Lower leg skin (tissue), 4 donors: ENCODE data around the gene ORC3. TPM values are rescaled to one million over a fixed set of nuclear protein-coding genes. Genes with fewer than 3 reads are reported as not detected.

Source experiments
- DNase-seq, 2 donors: peaks; one replicate each; pipeline ENCODE4 v3.0.0-alpha.2; 2019; ENCODE audit warnings: low spot score in 2 of 2
- H3K4me3 ChIP-seq: fragments of 200-600 bp; sonication (generic); 2 replicates; pipeline ENCODE4 v1.5.1; 2017; ENCODE audit warnings: mild to moderate bottlenecking, low read depth; ENCODE audit not compliant: poor library complexity, severe bottlenecking
- CTCF ChIP-seq, 3 donors: fragments of 450-650 bp; IDR thresholded peaks; one replicate each; pipeline ENCODE4 v1.5.1; 2016; ENCODE audit warnings: antibody characterized with exemption in 3 of 3, mild to moderate bottlenecking in 3 of 3, moderate library complexity in 2 of 3
- POLR2A ChIP-seq, 2 donors: fragments of 450-650 bp; IDR thresholded peaks; one replicate each; pipeline ENCODE4 v1.6.1; 2016 to 2017; ENCODE audit warnings: antibody characterized with exemption in 2 of 2, mild to moderate bottlenecking in 1 of 2, moderate library complexity in 1 of 2
- WGBS, 2 donors: methylation state at CpG; one replicate each; pipeline ENCODE4 v1.1.5; 2018; 5-methylcytosine and 5-hydroxymethylcytosine counted together
- intact Hi-C: fragments of 100-400 bp; cut with DNase I; formaldehyde crosslinking; loops from one replicate; pipeline ENCODE4 v1.15.0; 2023; ENCODE audit warnings: low total_unique reads
- total RNA-seq, 4 donors: library from RNA; depleted of rRNA; stranded (reverse); fragments of >200 nt; gene quantifications; one replicate each; pipeline ENCODE4 v1.1.0, GENCODE V29; 2016

ORC3 gene
- total RNA-seq, result 10 to 100 TPM in 3 of 4 donors, 1 to 10 TPM in 1; 9.9 to 19.1 (median 12.7) TPM

GRCh38 chr6:87589693-87590416, at the start of gene ORC3, which contains the start of gene RARS2:
ORC3 (plus strand) TSS chr6:87590135; CDS start chr6:87590169, 34 bp downstream.
RARS2 (minus strand) TSS chr6:87589987; CDS start chr6:87589957, 30 bp downstream.
- peak within 1 kb of the TSS; percentile 72 for H3K4me3 ChIP-seq
- DNase-seq, result peak; percentile 95 to 99
- TF ChIP-seq POLR2A (IDR thresholded peaks at IDR 0.05), result peak in 1 of 2 donors; percentile 76
- no peak for TF ChIP-seq CTCF (IDR thresholded peaks at IDR 0.05)
- intact Hi-C loops, result no loop called here
- WGBS, 2 donors, result 1% methylated on average over 17 to 37 of the region's 49 CpGs

GRCh38 chr6:87540539-87540938, 49.4 kb upstream of the ORC3 start:
- no peak for DNase-seq
- 75 to 86% methylated on average over 4 of the region's 4 CpGs for WGBS, 2 donors
- intact Hi-C loops, result no loop called here
- TF ChIP-seq POLR2A (IDR thresholded peaks at IDR 0.05) (no peak), CTCF (IDR thresholded peaks at IDR 0.05) (no peak)
- no peak overlapping the region for H3K4me3 ChIP-seq

- intact Hi-C loops, result no loop called here
- DNase-seq, result no peak
- H3K4me3 ChIP-seq, result no peak overlapping the region
- 93 to 95% methylated on average over 1 of the region's 1 CpG for WGBS, 2 donors
- TF ChIP-seq POLR2A (IDR thresholded peaks at IDR 0.05) (no peak), CTCF (IDR thresholded peaks at IDR 0.05) (no peak)
Measured at GRCh38 chr6:87541041-87541440, 48.9 kb upstream of the ORC3 start.

GRCh38 chr6:87541744-87542143, 48.2 kb upstream of the ORC3 start:
- WGBS, 2 donors, result 71 to 81% methylated on average over 2 of the region's 2 CpGs
- TF ChIP-seq CTCF (IDR thresholded peaks at IDR 0.05) (no peak), POLR2A (IDR thresholded peaks at IDR 0.05) (no peak)
- no peak overlapping the region for H3K4me3 ChIP-seq
- intact Hi-C loops, result no loop called here
- DNase-seq, result no peak

GRCh38 chr6:87543696-87544473, 46.0 kb upstream of the ORC3 start:
- no peak overlapping the region for H3K4me3 ChIP-seq
- TF ChIP-seq POLR2A (IDR thresholded peaks at IDR 0.05), result no peak
- TF ChIP-seq CTCF (IDR thresholded peaks at IDR 0.05), result no peak
- WGBS, 2 donors, result 83 to 87% methylated on average over 4 of the region's 4 CpGs
- DNase-seq, result no peak
- intact Hi-C loops, result no loop called here
